Neutrophil (primary cell): ENCODE data around the gene SRRM5.
"Not testable (repeated sequence)": the region's sequence is repeated elsewhere in the genome, so short reads cannot be mapped to it uniquely, and the experiment has no call there.

Experiments
- H3K27ac ChIP-seq: fragments of 200-600 bp; sonication (generic); 2 replicates; pipeline ENCODE4 v1.5.1; 2016; ENCODE audit warnings: mild to moderate bottlenecking, moderate library complexity
- H3K27me3 ChIP-seq: fragments of 200-600 bp; sonication (generic); 2 replicates; pipeline ENCODE4 v1.6.0; 2016; ENCODE audit warnings: mild to moderate bottlenecking
- H3K36me3 ChIP-seq: fragments of 200-600 bp; sonication (generic); 2 replicates; pipeline ENCODE4 v1.5.1; 2017
- H3K4me1 ChIP-seq, 2 experiments: fragments of 200-600 bp in 1 of 2; sonication (generic) in 1 of 2; 1 replicate in 1 of 2; 2 replicates in 1 of 2; pipeline versions ENCODE4 v1.5.1 to v1.6.1; 2013 to 2016; ENCODE audit warnings: low read depth in 1 of 2, low read length in 1 of 2, mild to moderate bottlenecking in 1 of 2, moderate library complexity in 1 of 2; ENCODE audit not compliant: control insufficient read depth in 1 of 2, insufficient read depth in 1 of 2
- H3K4me3 ChIP-seq, 2 experiments: fragments of 200-600 bp in 1 of 2; sonication (generic) in 1 of 2; 1 replicate in 1 of 2; 2 replicates in 1 of 2; pipeline ENCODE4 v1.5.1; 2013 to 2016; ENCODE audit warnings: low read depth in 1 of 2, low read length in 1 of 2, mild to moderate bottlenecking in 1 of 2, moderate library complexity in 1 of 2
- H3K9me3 ChIP-seq: fragments of 200-600 bp; sonication (generic); 2 replicates; pipeline ENCODE4 v1.5.1; 2016
- TF ChIP-seq, protein P1 (sequence below): fragments of 200-600 bp; sonication (generic); IDR thresholded peaks from 2 replicates; pipeline ENCODE4 v1.5.1; 2016; ENCODE audit warnings: antibody characterized with exemption

SRRM5 gene

DNA sequence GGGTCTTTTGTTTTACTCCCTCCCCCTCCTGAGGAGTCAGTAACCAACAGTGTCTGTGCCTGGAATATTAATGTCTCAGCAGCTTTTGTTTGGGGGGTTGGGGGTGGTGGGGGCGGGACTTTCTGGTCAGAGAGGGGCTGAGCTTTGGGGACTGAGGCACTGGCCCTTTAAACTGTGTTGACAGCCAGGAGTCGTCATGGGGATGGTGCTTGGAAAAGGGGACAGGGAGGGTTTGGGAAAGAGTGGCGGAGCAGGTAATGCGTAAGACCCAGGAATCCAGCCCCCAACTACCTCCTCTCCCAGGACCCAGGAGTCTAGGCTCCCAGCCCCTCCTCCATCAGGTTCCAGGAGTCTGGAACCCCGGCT is 22.6 kb downstream of the SRRM5 start:
- TF ChIP-seq, protein P1, sequence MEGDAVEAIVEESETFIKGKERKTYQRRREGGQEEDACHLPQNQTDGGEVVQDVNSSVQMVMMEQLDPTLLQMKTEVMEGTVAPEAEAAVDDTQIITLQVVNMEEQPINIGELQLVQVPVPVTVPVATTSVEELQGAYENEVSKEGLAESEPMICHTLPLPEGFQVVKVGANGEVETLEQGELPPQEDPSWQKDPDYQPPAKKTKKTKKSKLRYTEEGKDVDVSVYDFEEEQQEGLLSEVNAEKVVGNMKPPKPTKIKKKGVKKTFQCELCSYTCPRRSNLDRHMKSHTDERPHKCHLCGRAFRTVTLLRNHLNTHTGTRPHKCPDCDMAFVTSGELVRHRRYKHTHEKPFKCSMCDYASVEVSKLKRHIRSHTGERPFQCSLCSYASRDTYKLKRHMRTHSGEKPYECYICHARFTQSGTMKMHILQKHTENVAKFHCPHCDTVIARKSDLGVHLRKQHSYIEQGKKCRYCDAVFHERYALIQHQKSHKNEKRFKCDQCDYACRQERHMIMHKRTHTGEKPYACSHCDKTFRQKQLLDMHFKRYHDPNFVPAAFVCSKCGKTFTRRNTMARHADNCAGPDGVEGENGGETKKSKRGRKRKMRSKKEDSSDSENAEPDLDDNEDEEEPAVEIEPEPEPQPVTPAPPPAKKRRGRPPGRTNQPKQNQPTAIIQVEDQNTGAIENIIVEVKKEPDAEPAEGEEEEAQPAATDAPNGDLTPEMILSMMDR, result no peak
- peaks cover 69% of the 10 kb centered on the region for H3K27me3 ChIP-seq
- H3K4me3 ChIP-seq, result no peak overlapping the region
- no peaks in the 10 kb centered on the region for H3K36me3 ChIP-seq
- H3K9me3 ChIP-seq, result no peaks in the 10 kb centered on the region
- H3K4me1 ChIP-seq, result peaks cover 0 to 3% of the 10 kb centered on the region in 2 experiments
- no peak overlapping the region for H3K27ac ChIP-seq

DNA sequence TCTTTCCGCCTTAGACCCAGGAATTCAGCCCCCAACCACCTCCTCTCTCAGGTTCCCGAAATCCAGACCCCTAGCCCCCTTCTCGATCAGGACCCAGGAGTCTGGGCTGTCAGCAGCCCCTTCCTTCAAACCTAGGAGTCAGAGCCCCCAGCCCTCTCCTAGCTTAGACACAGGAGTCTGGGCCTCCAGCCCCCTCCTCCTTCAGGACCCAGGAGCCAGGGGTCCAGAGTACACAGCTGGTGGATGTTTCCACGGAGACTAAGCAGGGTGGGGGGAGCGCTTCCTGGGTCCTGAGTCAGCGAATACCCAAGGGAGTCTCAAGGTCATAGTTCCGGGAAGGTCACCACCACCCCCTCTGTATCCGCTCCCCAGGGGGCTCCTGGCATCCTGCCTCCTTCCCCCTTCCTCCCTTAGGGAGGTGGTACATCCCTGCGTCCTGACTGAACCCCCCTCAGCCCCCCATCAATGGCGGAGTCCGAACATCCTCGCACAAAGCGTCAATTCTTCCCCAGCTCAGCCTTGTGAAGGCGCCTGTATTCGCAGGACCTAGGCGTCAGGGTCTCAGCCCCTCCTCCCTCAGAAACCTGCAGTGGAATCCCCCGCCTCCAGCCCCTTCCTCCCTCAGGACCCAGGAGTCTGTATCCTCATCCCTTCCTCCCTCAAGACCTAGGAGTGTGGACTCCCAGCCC is 23.1 kb downstream of the SRRM5 start:
- Histone ChIP-seq H3K36me3 (no peaks in the 10 kb centered on the region), H3K4me3 (no peak overlapping the region), H3K27me3 (peaks cover 73% of the 10 kb centered on the region), H3K27ac (no peak overlapping the region), H3K9me3 (no peaks in the 10 kb centered on the region), H3K4me1 (peaks cover 0 to 6% of the 10 kb centered on the region in 2 experiments)
- TF ChIP-seq, protein P1, result no peak

DNA sequence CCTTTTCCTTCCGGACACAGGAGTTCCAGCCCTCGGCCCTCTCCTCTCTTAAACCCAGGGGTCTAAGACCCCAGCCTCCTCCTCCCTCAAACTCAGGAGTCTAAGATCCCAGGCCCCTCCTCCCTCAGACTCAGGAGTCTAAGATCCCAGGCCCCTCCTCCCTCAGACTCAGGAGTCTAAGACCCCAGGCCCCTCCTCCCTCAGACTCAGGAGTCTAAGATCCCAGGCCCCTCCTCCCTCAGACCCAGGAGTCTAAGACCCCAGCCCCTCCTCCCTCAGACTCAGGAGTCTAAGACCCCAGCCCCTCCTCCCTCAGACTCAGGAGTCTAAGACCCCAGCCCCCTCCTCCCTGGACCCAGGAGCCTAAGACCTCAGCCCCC is 23.7 kb downstream of the SRRM5 start:
- Histone ChIP-seq H3K27me3 (peaks cover 78% of the 10 kb centered on the region), H3K4me1 (peaks cover 3 to 11% of the 10 kb centered on the region in 2 experiments)
- H3K9me3 ChIP-seq, H3K27ac ChIP-seq, H3K4me3 ChIP-seq, H3K36me3 ChIP-seq: not testable (repeated sequence)

DNA sequence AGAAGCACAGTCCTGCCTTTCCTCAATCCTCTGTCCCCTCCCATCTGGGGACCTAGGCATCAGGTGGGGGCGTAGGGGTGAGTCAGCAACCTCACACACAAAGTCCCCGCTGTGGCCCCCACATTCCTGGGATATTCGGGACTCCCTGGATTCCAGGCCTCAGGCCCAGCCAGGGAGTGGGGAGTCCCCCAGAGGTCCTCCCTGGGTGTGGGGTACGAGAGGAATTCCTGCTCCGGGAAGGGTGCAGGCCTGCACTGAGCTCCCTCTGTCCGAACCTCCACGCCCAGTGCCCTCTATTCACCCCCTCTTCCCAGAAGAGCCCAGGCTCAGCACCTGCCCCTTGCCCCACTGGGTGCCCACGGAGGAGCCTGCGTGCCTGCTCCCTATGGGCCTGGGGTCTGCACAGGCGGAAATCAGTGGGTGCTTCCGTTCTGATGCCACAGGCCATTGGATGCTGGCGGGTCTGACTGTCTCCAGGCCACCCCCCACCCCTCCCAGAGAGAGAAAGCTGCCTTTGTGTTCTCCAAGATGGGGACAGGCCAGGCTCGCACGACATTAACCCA is 24.3 kb downstream of the SRRM5 start:
- Histone ChIP-seq H3K27me3 (peaks cover 85% of the 10 kb centered on the region), H3K27ac (no peak overlapping the region), H3K9me3 (no peaks in the 10 kb centered on the region), H3K4me1 (peaks cover 3 to 11% of the 10 kb centered on the region in 2 experiments), H3K36me3 (no peaks in the 10 kb centered on the region), H3K4me3 (no peak overlapping the region)
- TF ChIP-seq, protein P1, result no peak

DNA sequence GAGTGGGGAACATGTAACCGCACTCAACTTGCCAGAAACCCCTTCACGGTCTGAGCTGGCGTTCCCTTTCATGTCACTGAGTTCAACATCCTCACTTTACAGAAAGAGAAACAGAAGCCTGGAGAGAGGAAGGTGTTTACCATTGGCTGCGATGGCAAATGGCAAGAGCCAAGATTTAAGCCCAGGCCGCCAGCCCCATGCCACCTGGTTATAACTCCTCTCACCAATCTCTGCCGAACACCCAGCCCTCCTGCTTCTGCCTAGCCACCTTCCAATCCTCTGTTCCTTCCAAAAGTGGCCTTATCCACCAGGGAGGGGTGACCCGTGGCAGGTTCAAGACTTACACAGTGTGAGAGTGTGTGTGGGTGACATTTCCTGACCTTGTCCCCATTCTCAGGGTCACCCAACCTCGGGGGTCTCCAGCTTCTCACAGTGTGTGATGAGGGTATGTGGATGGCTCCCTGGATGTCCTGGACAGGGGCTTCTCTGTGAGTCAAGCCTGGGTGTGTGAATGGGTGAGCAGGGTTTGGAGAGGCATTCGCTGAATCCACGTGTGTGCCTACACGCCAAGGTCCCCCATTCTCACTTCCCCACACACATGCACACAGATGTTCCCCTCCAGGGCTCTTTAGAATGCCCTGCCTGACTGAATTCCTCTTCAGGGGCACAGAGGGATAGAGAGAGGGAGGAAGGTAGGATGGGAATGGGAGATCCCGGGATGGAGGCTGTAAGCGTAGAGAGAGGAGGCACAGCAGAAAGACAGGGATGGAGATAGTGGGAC is 26.5 kb downstream of the SRRM5 start:
- TF ChIP-seq, protein P1, result no peak
- Histone ChIP-seq H3K27me3 (peaks cover 84% of the 10 kb centered on the region), H3K9me3 (no peaks in the 10 kb centered on the region), H3K27ac (no peak overlapping the region), H3K4me1 (peaks cover 3 to 11% of the 10 kb centered on the region in 2 experiments), H3K36me3 (no peaks in the 10 kb centered on the region), H3K4me3 (no peak overlapping the region)
